MCF 10A (cell line): Measurements from ENCODE around the gene PSMA5. TPM values are rescaled to one million over a fixed set of nuclear protein-coding genes. Genes with fewer than 3 reads are reported as not detected.
"Not testable (repeated sequence)": the region's sequence is repeated elsewhere in the genome, so short reads cannot be mapped to it uniquely, and the experiment has no call there.

ENCODE experiments used
- BruUV-seq: library from RNA; stranded (reverse); fragments of 400-500 nt; replicated peaks from 2 replicates; lab custom pipeline; 2021; lab: Mats Ljungman, UMichigan
- CTCF ChIA-PET: fragments of 300-600 bp; sonication (Branson Sonifier 250); formaldehyde crosslinking; extraction: SDS; loops from one replicate; lab custom pipeline; 2021; ENCODE audit warnings: antibody characterized with exemption, inconsistent platforms; lab: Yijun Ruan, JAX
- POLR2A ChIA-PET: fragments of 300-600, 350-650 bp; sonication (Branson Sonifier 250); formaldehyde crosslinking; extraction: SDS; loops from one replicate; lab custom pipeline; 2020; ENCODE audit warnings: antibody characterized with exemption, inconsistent platforms; lab: Yijun Ruan, JAX
- DNase-seq: peaks from one replicate; pipeline ENCODE4 v3.0.0-alpha.2; 2018; ENCODE audit not compliant: unreplicated experiment
- H3K27ac Mint-ChIP-seq: one replicate; pipeline ENCODE4 v1.8.0; 2022; ENCODE audit warnings: mild to moderate bottlenecking, low read depth, mixed read lengths; ENCODE audit not compliant: unreplicated experiment
- H3K27me3 Mint-ChIP-seq: one replicate; pipeline ENCODE4 v1.8.0; 2022; ENCODE audit warnings: mixed read lengths; ENCODE audit not compliant: insufficient read depth, unreplicated experiment
- H3K36me3 Mint-ChIP-seq: one replicate; pipeline ENCODE4 v1.8.0; 2022; ENCODE audit warnings: mild to moderate bottlenecking, moderate library complexity, mixed read lengths; ENCODE audit not compliant: insufficient read depth, unreplicated experiment
- H3K4me1 Mint-ChIP-seq: one replicate; pipeline ENCODE4 v1.8.0; 2022; ENCODE audit warnings: mixed read lengths; ENCODE audit not compliant: insufficient read depth, unreplicated experiment
- H3K4me3 Mint-ChIP-seq: one replicate; pipeline ENCODE4 v1.8.0; 2022; ENCODE audit warnings: mild to moderate bottlenecking, moderate library complexity, mixed read lengths; ENCODE audit not compliant: unreplicated experiment
- H3K9me3 Mint-ChIP-seq: one replicate; pipeline ENCODE4 v1.8.0; 2022; ENCODE audit warnings: mixed read lengths; ENCODE audit not compliant: unreplicated experiment
- intact Hi-C: fragments of 100-400 bp; cut with micrococcal nuclease; formaldehyde crosslinking; loops from 2 replicates; pipeline ENCODE4 v1.14.1; 2022
- total RNA-seq: library from RNA; stranded (reverse); gene quantifications from 2 replicates; pipeline ENCODE4 v1.2.3, GENCODE V29; 2022
- TF ChIP-seq, protein P1 (sequence below): fragments of 200-600 bp; IDR thresholded peaks from one replicate; pipeline ENCODE4 v1.8.0; 2022; ENCODE audit warnings: antibody characterized with exemption, mild to moderate bottlenecking; ENCODE audit not compliant: unreplicated experiment

PSMA5 gene
- total RNA-seq, 1 experiment from 2014 or later = 113 TPM

DNA sequence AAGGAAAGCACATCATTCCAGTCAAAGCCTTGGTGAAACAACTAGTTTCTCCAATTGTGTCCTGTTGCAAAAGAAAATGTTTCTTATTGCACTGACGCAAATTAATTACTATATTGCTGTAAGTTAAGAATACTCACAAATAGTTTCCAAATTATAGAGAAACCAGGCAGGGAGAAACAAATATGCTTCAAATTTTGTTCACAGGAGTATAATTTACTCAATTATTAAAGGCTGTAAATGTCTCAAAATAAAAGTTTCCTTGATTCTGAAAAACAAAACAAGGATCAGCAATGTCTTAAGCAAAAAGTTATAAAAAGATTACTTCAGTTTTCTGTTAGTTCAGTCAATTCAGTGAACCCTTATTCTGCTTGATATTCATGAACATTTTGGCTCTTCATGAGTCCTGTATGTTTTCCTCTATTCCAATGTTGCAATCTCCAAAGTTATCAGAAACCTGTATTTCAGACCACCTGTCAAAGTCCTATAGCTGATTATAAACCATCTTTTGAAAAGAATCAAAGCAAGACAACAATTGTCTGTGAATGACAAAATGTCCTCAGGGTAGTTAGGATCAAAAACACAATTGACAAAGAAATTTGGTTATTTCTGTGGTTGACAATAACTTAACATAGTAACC is 28.4 kb upstream of the PSMA5 start:
- Mint-ChIP-seq H3K36me3 (no peaks in the 10 kb centered on the region), H3K4me1 (no peaks in the 10 kb centered on the region), H3K4me3 (no peak overlapping the region), H3K27me3 (peaks cover 78% of the 10 kb centered on the region), H3K9me3 (no peaks in the 10 kb centered on the region), H3K27ac (no peak overlapping the region)
- TF ChIP-seq, protein P1, sequence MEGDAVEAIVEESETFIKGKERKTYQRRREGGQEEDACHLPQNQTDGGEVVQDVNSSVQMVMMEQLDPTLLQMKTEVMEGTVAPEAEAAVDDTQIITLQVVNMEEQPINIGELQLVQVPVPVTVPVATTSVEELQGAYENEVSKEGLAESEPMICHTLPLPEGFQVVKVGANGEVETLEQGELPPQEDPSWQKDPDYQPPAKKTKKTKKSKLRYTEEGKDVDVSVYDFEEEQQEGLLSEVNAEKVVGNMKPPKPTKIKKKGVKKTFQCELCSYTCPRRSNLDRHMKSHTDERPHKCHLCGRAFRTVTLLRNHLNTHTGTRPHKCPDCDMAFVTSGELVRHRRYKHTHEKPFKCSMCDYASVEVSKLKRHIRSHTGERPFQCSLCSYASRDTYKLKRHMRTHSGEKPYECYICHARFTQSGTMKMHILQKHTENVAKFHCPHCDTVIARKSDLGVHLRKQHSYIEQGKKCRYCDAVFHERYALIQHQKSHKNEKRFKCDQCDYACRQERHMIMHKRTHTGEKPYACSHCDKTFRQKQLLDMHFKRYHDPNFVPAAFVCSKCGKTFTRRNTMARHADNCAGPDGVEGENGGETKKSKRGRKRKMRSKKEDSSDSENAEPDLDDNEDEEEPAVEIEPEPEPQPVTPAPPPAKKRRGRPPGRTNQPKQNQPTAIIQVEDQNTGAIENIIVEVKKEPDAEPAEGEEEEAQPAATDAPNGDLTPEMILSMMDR = no peak
- no TSS peak for BruUV-seq
- intact Hi-C loops = no loop called here
- POLR2A ChIA-PET = interaction anchor here (1.3 kb wide), 1 partner anchor 29 kb away, joined by 3 read pairs; the partner anchor contains the start of gene PSMA5
- DNase-seq = no peak
- CTCF ChIA-PET = no interaction called here

DNA sequence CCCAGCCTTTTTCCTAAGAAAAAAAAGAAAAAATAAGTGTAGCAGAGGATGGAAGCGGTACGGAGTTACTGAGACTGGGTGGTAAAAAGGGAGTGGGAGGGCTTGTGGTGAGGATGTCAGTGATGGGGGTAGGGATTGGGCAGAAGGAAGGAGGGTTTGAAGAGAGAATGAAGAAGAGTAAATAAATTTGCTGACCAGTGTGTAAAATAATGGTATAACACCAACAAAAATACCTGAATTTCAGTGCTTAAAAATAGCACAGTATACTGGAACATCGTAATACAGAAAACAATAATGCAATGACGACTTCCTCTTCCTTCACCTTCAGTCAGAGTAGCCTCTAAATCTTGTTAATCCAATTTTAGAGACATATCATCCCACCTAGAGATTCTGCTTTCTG is 21.3 kb upstream of the PSMA5 start:
- H3K4me1 Mint-ChIP-seq = no peaks in the 10 kb centered on the region

DNA sequence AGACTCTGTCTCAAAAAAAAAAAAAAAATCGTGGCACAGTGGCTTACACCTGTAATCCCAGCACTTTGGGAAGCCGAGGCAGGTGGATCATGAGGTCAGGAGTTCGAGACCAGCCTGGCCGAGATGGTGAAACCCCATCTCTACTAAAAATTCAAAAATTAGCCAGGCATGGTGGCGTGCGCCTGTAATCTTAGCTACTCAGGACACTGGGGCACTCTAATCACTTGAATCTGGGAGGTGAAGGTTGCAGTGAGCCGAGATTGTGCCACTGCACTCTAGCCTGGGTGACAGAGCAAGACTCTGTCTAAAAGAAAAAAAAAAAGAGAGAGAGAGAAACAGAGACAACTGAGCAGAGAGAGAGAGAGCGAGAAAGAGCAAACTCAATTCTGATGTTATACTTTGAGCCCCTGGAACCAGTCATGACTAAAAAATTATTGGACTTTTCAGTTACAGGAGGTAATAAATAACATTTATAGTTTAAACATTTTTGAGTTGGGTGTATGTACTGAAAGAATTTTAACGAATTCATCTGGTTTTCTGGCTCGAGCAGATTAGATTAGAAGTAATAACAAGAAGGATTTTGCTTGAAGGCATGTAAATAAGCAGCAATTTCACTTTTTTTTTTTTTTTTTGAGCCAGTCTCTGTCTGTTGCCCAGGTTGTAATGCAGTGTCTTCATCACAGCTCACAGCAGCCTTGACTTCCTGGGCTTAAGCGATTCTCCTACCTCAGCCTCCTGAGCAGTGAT is 19.9 kb upstream of the PSMA5 start:
- H3K36me3 Mint-ChIP-seq, H3K27ac Mint-ChIP-seq, POLR2A ChIA-PET, intact Hi-C loops, H3K4me1 Mint-ChIP-seq, DNase-seq, H3K4me3 Mint-ChIP-seq, BruUV-seq, CTCF ChIA-PET, H3K9me3 Mint-ChIP-seq: not testable (repeated sequence)
- H3K27me3 Mint-ChIP-seq = peaks cover 56% of the 10 kb centered on the region

More for the DNA sequence above, 21.3 kb upstream of the PSMA5 start:
- no TSS peak for BruUV-seq
- TF ChIP-seq, protein P1 = no peak
- POLR2A ChIA-PET = interaction anchor here (0.6 to 0.7 kb wide), 2 partner anchors 156 to 172 kb away, joined by 3 read pairs; no protein-coding TSS in a partner anchor
- no peak for DNase-seq
- Mint-ChIP-seq H3K27ac (no peak overlapping the region), H3K9me3 (no peaks in the 10 kb centered on the region), H3K36me3 (no peaks in the 10 kb centered on the region), H3K27me3 (peaks cover 68% of the 10 kb centered on the region), H3K4me3 (no peak overlapping the region)
- CTCF ChIA-PET = no interaction called here
- intact Hi-C loops = no loop called here

DNA sequence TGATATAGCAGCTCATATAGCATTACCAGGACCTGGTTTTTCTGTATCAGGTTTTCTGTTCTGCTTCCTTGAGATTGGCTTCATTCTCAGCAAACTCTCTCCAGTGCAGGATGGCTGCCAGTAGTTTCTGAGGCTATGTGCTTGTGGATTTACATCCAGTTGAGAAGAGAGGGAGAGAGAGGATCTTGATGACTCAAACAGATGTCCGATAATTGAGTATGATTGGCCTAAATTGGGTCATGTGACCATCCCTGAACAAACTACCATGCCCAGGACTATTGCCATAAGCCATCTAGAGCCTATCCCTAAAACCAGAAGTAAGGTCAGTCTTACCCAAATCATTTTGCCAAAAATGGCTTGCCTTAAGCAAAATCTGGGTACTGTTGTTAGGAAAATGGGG is 18.1 kb upstream of the PSMA5 start:
- TF ChIP-seq, protein P1 = no peak
- H3K9me3 Mint-ChIP-seq = no peaks in the 10 kb centered on the region
- ChIA-PET CTCF (no interaction called here), POLR2A (no interaction called here)
- no peak overlapping the region for H3K27ac Mint-ChIP-seq
- no peaks in the 10 kb centered on the region for H3K36me3 Mint-ChIP-seq
- H3K4me3 Mint-ChIP-seq = no peak overlapping the region
- BruUV-seq = no TSS peak
- peak; percentile 3 for DNase-seq
- intact Hi-C loops = no loop called here
- peaks cover 38% of the 10 kb centered on the region for H3K27me3 Mint-ChIP-seq
- no peaks in the 10 kb centered on the region for H3K4me1 Mint-ChIP-seq
